HCT116 (cell line): ENCODE data around the gene ATP6V1A. TPM values are rescaled to one million over a fixed set of nuclear protein-coding genes. Genes with fewer than 3 reads are reported as not detected.

Experiments
- ATAC-seq: fragments of 200-7000 bp; cut with Tn5 transposase; 2 replicates; pipeline ENCODE4 v1.9.1; 2020; ENCODE audit warnings: mild to moderate bottlenecking, moderate library complexity
- BruUV-seq: library from RNA; stranded (reverse); fragments of 400-500 nt; replicated peaks from 2 replicates; lab custom pipeline; 2021; lab: Mats Ljungman, UMichigan
- CTCF ChIA-PET: fragments of 300-600 bp; sonication (Branson Sonifier 250); formaldehyde crosslinking; loops from one replicate; lab custom pipeline; 2021; ENCODE audit warnings: antibody characterized with exemption; lab: Charles Lee
- POLR2A ChIA-PET: fragments of 300-600, 350-600 bp; sonication (Branson Sonifier 250); formaldehyde crosslinking; loops from one replicate; lab custom pipeline; 2021; ENCODE audit warnings: antibody characterized with exemption; lab: Charles Lee
- RAD21 ChIA-PET, 2 experiments: fragments of 300-600 bp; sonication (Branson Sonifier 250); formaldehyde crosslinking; loops; one replicate each; lab custom pipeline; 2023; ENCODE audit warnings: low total read pairs in 2 of 2; ENCODE audit not compliant: uncharacterized antibody in 2 of 2, unreplicated experiment in 2 of 2, low non-redundant PET in 1 of 2; lab: Charles Lee
- DNase-seq: peaks from one replicate; pipeline ENCODE4 v3.0.0-alpha.2; 2010; ENCODE audit warnings: low read depth, low spot score
- H2AFZ ChIP-seq: fragments of 200-600 bp; shearing (Covaris generic), sonication (generic); 2 replicates; pipeline ENCODE4 v1.6.1; 2017; ENCODE audit warnings: low read depth, mixed run types, mixed read lengths, antibody characterized with exemption, low read length; ENCODE audit not compliant: poor library complexity, severe bottlenecking
- H3K27ac ChIP-seq: 2 replicates; pipeline ENCODE4 v1.5.1; 2012; ENCODE audit warnings: low read depth, low read length
- H3K27me3 ChIP-seq: fragments of 200-600 bp; sonication (generic); 2 replicates; pipeline ENCODE4 v1.6.1; 2016; ENCODE audit warnings: mixed run types, low read length, mixed read lengths; ENCODE audit not compliant: insufficient read depth
- H3K36me3 ChIP-seq, 2 experiments: fragments of 200-500 bp in 1 of 2; fragments of 200-600 bp in 1 of 2; sonication (Bioruptor generic) in 1 of 2; sonication (generic) in 1 of 2; 2 replicates each; pipeline versions ENCODE4 v1.5.1 to v1.6.1; 2014 to 2016; ENCODE audit warnings: low read length in 2 of 2, inconsistent platforms in 1 of 2, mixed read lengths in 1 of 2, mixed run types in 1 of 2; ENCODE audit not compliant: insufficient read depth in 2 of 2, control insufficient read depth in 1 of 2
- H3K4me1 ChIP-seq, 2 experiments: fragments of 200-600 bp in 1 of 2; sonication (generic) in 1 of 2; 2 replicates each; pipeline versions ENCODE4 v1.5.1 to v1.6.1; 2012 to 2017; ENCODE audit warnings: low read length in 2 of 2, inconsistent platforms in 1 of 2, mild to moderate bottlenecking in 1 of 2, mixed read lengths in 1 of 2, mixed run types in 1 of 2, moderate library complexity in 1 of 2; ENCODE audit not compliant: insufficient read depth in 2 of 2, control insufficient read depth in 1 of 2
- H3K4me2 ChIP-seq: fragments of 200-600 bp; sonication (generic); 2 replicates; pipeline ENCODE4 v1.6.1; 2017; ENCODE audit warnings: mixed run types, low read length, mixed read lengths
- H3K4me3 ChIP-seq, 2 experiments: fragments of 200-600 bp in 1 of 2; sonication (generic) in 1 of 2; replicated peaks in 1 of 2; 2 replicates each; pipeline ENCODE4 v1.5.1; 2011 to 2016; ENCODE audit warnings: low read length in 2 of 2, control low read depth in 1 of 2, low read depth in 1 of 2, mild to moderate bottlenecking in 1 of 2, mixed read lengths in 1 of 2, mixed run types in 1 of 2
- H3K79me2 ChIP-seq: fragments of 200-600 bp; sonication (generic); 2 replicates; pipeline ENCODE4 v1.6.1; 2017; ENCODE audit warnings: mild to moderate bottlenecking, mixed run types, low read length, moderate library complexity, mixed read lengths; ENCODE audit not compliant: insufficient read depth
- H3K9ac ChIP-seq: fragments of 200-600 bp; sonication (generic); 2 replicates; pipeline ENCODE4 v1.6.1; 2016; ENCODE audit warnings: low read length, mixed read lengths
- H3K9me2 ChIP-seq: fragments of 200-600 bp; sonication (generic), shearing (Covaris generic); 2 replicates; pipeline ENCODE4 v1.6.1; 2017; ENCODE audit warnings: mixed run types, mild to moderate bottlenecking, moderate library complexity; ENCODE audit not compliant: insufficient read depth
- H3K9me3 ChIP-seq, 2 experiments: fragments of 200-500 bp in 1 of 2; fragments of 200-600 bp in 1 of 2; sonication (Bioruptor generic) in 1 of 2; sonication (generic) in 1 of 2; 2 replicates each; pipeline ENCODE4 v1.6.1; 2014 to 2017; ENCODE audit warnings: low read length in 2 of 2, mixed read lengths in 2 of 2, inconsistent platforms in 1 of 2, low read depth in 1 of 2, mild to moderate bottlenecking in 1 of 2, mixed run types in 1 of 2, moderate library complexity in 1 of 2; ENCODE audit not compliant: control insufficient read depth in 1 of 2, insufficient read depth in 1 of 2
- H4K20me1 ChIP-seq: fragments of 200-600 bp; sonication (generic), shearing (Covaris generic); 2 replicates; pipeline ENCODE4 v1.6.1; 2017; ENCODE audit warnings: mixed run types, mild to moderate bottlenecking, moderate library complexity; ENCODE audit not compliant: insufficient read depth
- CBX3 ChIP-seq: IDR thresholded peaks from 2 replicates; pipeline ENCODE4 v1.6.1; 2012; ENCODE audit warnings: low read depth
- CEBPB ChIP-seq: IDR thresholded peaks from 2 replicates; pipeline ENCODE4 v1.6.1; 2012; ENCODE audit warnings: low read depth
- CTCF ChIP-seq, 3 experiments: fragments of 200-600 bp in 1 of 3; sonication (generic) in 1 of 3; IDR thresholded peaks in 2 of 3; conservative IDR thresholded peaks in 1 of 3; 2 replicates each; pipeline ENCODE4 v1.5.1; 2012 to 2017; ENCODE audit warnings: low read depth in 2 of 3, low read length in 2 of 3, antibody characterized with exemption in 1 of 3, borderline replicate concordance in 1 of 3, control low read depth in 1 of 3, mild to moderate bottlenecking in 1 of 3, mixed read lengths in 1 of 3, mixed run types in 1 of 3, moderate library complexity in 1 of 3; ENCODE audit not compliant: insufficient read depth in 1 of 3
- EGR1 ChIP-seq: IDR thresholded peaks from 2 replicates; pipeline ENCODE4 v1.6.1; 2012; ENCODE audit warnings: low read depth
- ELF1 ChIP-seq: IDR thresholded peaks from 2 replicates; pipeline ENCODE4 v1.6.1; 2012; ENCODE audit warnings: low read depth, borderline replicate concordance
- FOSL1 ChIP-seq: IDR thresholded peaks from 2 replicates; pipeline ENCODE4 v1.6.1; 2012; ENCODE audit warnings: low read depth
- JUND ChIP-seq: IDR thresholded peaks from 2 replicates; pipeline ENCODE4 v1.6.1; 2012
- MAX ChIP-seq: IDR thresholded peaks from 2 replicates; pipeline ENCODE4 v1.6.1; 2012
- POLR2AphosphoS5 ChIP-seq: IDR thresholded peaks from 2 replicates; pipeline ENCODE4 v1.6.1; 2011; ENCODE audit warnings: mild to moderate bottlenecking, low read depth, low read length, moderate library complexity
- RAD21 ChIP-seq: IDR thresholded peaks from 2 replicates; pipeline ENCODE4 v1.6.1; 2012; ENCODE audit warnings: low read depth, mild to moderate bottlenecking
- REST ChIP-seq: IDR thresholded peaks from 2 replicates; pipeline ENCODE4 v1.6.1; 2012; ENCODE audit warnings: low read depth
- SIN3A ChIP-seq: IDR thresholded peaks from 2 replicates; pipeline ENCODE4 v1.6.1; 2012; ENCODE audit warnings: low read depth
- TCF7L2 ChIP-seq: IDR thresholded peaks from 2 replicates; pipeline ENCODE4 v1.7.0; 2011; ENCODE audit warnings: borderline replicate concordance, inconsistent platforms; ENCODE audit not compliant: insufficient read depth, insufficient read length; ENCODE audit errors: extremely low read depth
- YY1 ChIP-seq: IDR thresholded peaks from 2 replicates; pipeline ENCODE4 v1.6.1; 2011; ENCODE audit warnings: low read length, low read depth, moderate library complexity, mild to moderate bottlenecking; ENCODE audit not compliant: insufficient replicate concordance; ENCODE audit errors: extremely low read depth
- ZFX ChIP-seq: fragments of 450-650 bp; IDR thresholded peaks from 2 replicates; pipeline ENCODE4 v1.6.1; 2017
- intact Hi-C: fragments of 100-400 bp; cut with micrococcal nuclease; formaldehyde crosslinking; loops from 2 replicates; pipeline ENCODE4 v1.10.0; 2022
- total RNA-seq: library from RNA; stranded (reverse); gene quantifications from one replicate; pipeline ENCODE4 v1.2.1, GENCODE V29; 2021; ENCODE audit not compliant: unreplicated experiment

Gene ATP6V1A
- total RNA-seq, 1 experiment from 2014 or later, result 54.7 TPM

GRCh38 chr3:113834983-113835382 is 88.1 kb downstream of the ATP6V1A start (continued):
- TF ChIP-seq FOSL1 (no peak), ELF1 (no peak), CEBPB (no peak)

GRCh38 chr3:113838631-113839209 is 91.9 kb downstream of the ATP6V1A start, which contains the start of gene GRAMD1C:
GRAMD1C (plus strand) TSS chr3:113838788; CDS start chr3:113838910, 122 bp downstream.
- Histone ChIP-seq H3K4me1 (peaks cover 0 to 15% of the 10 kb centered on the region in 2 experiments; a peak in 1 of 4 replicates), H3K9ac (peak within 1 kb of the TSS; percentile 59), H3K79me2 (no peaks in the 10 kb centered on the region), H4K20me1 (no peaks in the 10 kb centered on the region), H3K27me3 (no peaks in the 10 kb centered on the region), H3K9me3 (no peaks in the 10 kb centered on the region), H2AFZ (peak within 1 kb of the TSS; percentile 42), H3K36me3 (no peaks in the 10 kb centered on the region), H3K27ac (peak within 1 kb of the TSS; percentile 21; the same call in 1 of the 2 replicates), H3K4me3 (peak within 1 kb of the TSS; percentile 66 to 74), H3K4me2 (peak within 1 kb of the TSS; percentile 79), H3K9me2 (no peaks in the 10 kb centered on the region)
- ChIA-PET POLR2A (no interaction called here), RAD21 (no interaction called here), CTCF (interaction anchor here (0.6 to 2.6 kb wide), 5 partner anchors 8 to 103 kb away, joined by 3 to 17 read pairs (median 4); no protein-coding TSS in a partner anchor)
- ATAC-seq (peak; percentile 97), DNase-seq (peak; percentile 82)
- no peak for TF ChIP-seq CEBPB
- 0 out of 2 replicates have a peak, but pooled peaks have one; percentile 18 for TF ChIP-seq EGR1
- TF ChIP-seq MAX, result no peak
- TF ChIP-seq REST, result no peak
- TF ChIP-seq CTCF (IDR thresholded peaks at IDR 0.05 in 2 of 3, conservative IDR thresholded peaks at IDR 0.05 in 1 of 3; ENCODE audit: borderline replicate concordance in 1 of 3, insufficient read depth in 1 of 3, low read depth in 2 of 3, low read length in 2 of 3), result peak; percentile 73 to 90 (median 83)
- no peak for TF ChIP-seq ZFX
- peak; percentile 71 for TF ChIP-seq YY1
- TF ChIP-seq POLR2AphosphoS5, result peak; percentile 61
- peak; percentile 72 for TF ChIP-seq CBX3
- peak; percentile 75 for TF ChIP-seq RAD21
- peak; percentile 42; the same call in 1 of the 2 replicates for TF ChIP-seq SIN3A
- no peak for TF ChIP-seq TCF7L2
- no peak for TF ChIP-seq JUND
- no TSS peak for BruUV-seq
- intact Hi-C loops, result loop anchor here (1.0 to 2.0 kb wide), 2 partner anchors 75 to 102 kb away; no protein-coding TSS in a partner anchor
